ENCODE data around the gene SLC39A11. TPM values are rescaled to one million over a fixed set of nuclear protein-coding genes. Genes with fewer than 3 reads are reported as not detected.
A peak's percentile ranks its signal among the peaks of the same experiment; 100 is the strongest.

SLC39A11 gene
- total and polyA plus RNA-seq, 2 of the 13 experiments (the other 11 are each of a cell fraction or from before 2014, with no cell fraction given) = 17.2 to 31.5 TPM

GRCh38 chr17:72661116-72661944, 431.2 kb downstream of the SLC39A11 start (continued):
- TF ChIP-seq ZBTB40 (IDR thresholded peaks at IDR 0.05) (no peak), ZBTB40 (CRISPR knock-in tag; IDR thresholded peaks at IDR 0.05) (no peak), NR2F2 (IDR thresholded peaks at IDR 0.05; ENCODE audit: borderline replicate concordance, low read depth) (no peak), ZNF782 (CRISPR knock-in tag; IDR thresholded peaks at IDR 0.05; ENCODE audit: borderline replicate concordance) (no peak), ZNF564 (CRISPR knock-in tag; IDR thresholded peaks at IDR 0.05) (0 out of 2 replicates have a peak, but pooled peaks have one; percentile 55), NR0B2 (CRISPR knock-in tag; IDR thresholded peaks at IDR 0.05) (no peak), EHMT2 (IDR thresholded peaks at IDR 0.05; ENCODE audit: borderline replicate concordance, low read depth, low read length) (0 out of 2 replicates have a peak, but pooled peaks have one; percentile 32), CCDC6 (CRISPR knock-in tag; IDR thresholded peaks at IDR 0.05) (peak; percentile 82), NCOA1 (CRISPR knock-in tag; IDR thresholded peaks at IDR 0.05) (peak; percentile 54; the same call in 1 of the 2 replicates), PREB (CRISPR knock-in tag; IDR thresholded peaks at IDR 0.05) (no peak), KDM4B (CRISPR knock-in tag; IDR thresholded peaks at IDR 0.05) (peak; percentile 26; the same call in 1 of the 2 replicates), ZNF335 (CRISPR knock-in tag; IDR thresholded peaks at IDR 0.05) (no peak), ZNF44 (CRISPR knock-in tag; IDR thresholded peaks at IDR 0.05) (no peak), MIER2 (CRISPR knock-in tag; IDR thresholded peaks at IDR 0.05) (peak; percentile 57; the same call in 1 of the 2 replicates)
- TF ChIP-seq, protein P1, sequence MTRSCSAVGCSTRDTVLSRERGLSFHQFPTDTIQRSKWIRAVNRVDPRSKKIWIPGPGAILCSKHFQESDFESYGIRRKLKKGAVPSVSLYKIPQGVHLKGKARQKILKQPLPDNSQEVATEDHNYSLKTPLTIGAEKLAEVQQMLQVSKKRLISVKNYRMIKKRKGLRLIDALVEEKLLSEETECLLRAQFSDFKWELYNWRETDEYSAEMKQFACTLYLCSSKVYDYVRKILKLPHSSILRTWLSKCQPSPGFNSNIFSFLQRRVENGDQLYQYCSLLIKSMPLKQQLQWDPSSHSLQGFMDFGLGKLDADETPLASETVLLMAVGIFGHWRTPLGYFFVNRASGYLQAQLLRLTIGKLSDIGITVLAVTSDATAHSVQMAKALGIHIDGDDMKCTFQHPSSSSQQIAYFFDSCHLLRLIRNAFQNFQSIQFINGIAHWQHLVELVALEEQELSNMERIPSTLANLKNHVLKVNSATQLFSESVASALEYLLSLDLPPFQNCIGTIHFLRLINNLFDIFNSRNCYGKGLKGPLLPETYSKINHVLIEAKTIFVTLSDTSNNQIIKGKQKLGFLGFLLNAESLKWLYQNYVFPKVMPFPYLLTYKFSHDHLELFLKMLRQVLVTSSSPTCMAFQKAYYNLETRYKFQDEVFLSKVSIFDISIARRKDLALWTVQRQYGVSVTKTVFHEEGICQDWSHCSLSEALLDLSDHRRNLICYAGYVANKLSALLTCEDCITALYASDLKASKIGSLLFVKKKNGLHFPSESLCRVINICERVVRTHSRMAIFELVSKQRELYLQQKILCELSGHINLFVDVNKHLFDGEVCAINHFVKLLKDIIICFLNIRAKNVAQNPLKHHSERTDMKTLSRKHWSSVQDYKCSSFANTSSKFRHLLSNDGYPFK (CRISPR knock-in tag; IDR thresholded peaks at IDR 0.05; ENCODE audit: borderline replicate concordance) = peak; percentile 68; the same call in 1 of the 2 replicates

Measured in HepG2 (cell line).